T-helper 1 cell treated with Interleukin-12 subunit alpha and Interleukin-12 subunit beta and Interleukin-4 antibody, amounts not matched to agents 30 ng/mL and 1 ng/mL, for 36 hours (primary cell): Measurements from ENCODE around the gene UBASH3B. TPM values are rescaled to one million over a fixed set of nuclear protein-coding genes. Genes with fewer than 3 reads are reported as not detected.
"Not testable (repeated sequence)": the region's sequence is repeated elsewhere in the genome, so short reads cannot be mapped to it uniquely, and the experiment has no call there.

Experiments
- intact Hi-C: fragments of 100-400 bp; cut with micrococcal nuclease; formaldehyde crosslinking; loops from one replicate; pipeline ENCODE4 v1.15.1; 2024
- total RNA-seq: library from RNA; stranded (reverse); gene quantifications from 2 replicates; pipeline ENCODE4 v1.2.3, GENCODE V29; 2022

Gene UBASH3B
- total RNA-seq, 1 donor from 2014 or later: 10.2 TPM

GRCh38 chr11:122727101-122727929, 71.8 kb downstream of the UBASH3B start:
- intact Hi-C loops: loop anchor here (1.0 to 2.0 kb wide), 3 partner anchors 17 to 71 kb away; no protein-coding TSS in a partner anchor

- intact Hi-C loops: no loop called here
These were observed 73.0 kb downstream of the UBASH3B start for GRCh38 chr11:122728561-122728960.

DNA sequence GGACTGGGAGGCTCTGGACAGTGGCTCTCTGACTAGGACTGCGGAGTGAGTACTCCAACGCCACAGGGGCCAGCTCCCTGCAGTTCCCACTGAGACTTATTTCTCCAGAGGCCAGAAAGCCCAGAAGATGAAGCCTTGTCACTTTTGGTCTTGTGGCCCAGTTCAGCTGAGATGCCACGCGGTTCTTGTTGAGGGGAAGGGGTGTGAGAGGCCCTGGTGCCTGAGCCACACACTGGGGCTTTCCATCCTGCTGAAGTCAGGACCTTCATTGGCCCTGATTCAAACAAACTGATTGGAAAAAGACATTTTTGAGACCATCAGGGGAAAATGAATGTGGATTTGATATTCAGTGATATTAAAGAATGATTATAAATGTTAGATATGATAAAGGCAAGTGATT, 73.6 kb downstream of the UBASH3B start:
- intact Hi-C loops: no loop called here

DNA sequence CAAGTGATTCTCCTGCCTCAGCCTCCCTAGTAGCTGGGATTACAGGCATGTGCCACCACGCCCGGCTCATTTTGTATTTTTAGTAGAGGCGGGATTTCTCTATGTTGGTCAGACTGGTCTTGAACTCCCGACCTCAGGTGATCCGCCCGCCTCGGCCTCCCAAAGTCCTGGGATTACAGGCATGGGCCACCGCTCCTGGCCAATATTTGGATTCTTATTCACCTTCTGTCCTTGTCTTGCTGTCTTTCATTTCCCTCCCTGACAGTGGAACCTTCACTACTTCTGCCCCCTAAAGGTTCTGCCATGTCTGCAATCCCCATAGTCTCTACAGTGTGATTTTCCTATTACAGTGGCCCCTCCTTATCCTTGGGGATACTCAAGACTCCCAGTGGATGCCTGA, 75.2 kb downstream of the UBASH3B start:
- intact Hi-C loops: not testable (repeated sequence)

DNA sequence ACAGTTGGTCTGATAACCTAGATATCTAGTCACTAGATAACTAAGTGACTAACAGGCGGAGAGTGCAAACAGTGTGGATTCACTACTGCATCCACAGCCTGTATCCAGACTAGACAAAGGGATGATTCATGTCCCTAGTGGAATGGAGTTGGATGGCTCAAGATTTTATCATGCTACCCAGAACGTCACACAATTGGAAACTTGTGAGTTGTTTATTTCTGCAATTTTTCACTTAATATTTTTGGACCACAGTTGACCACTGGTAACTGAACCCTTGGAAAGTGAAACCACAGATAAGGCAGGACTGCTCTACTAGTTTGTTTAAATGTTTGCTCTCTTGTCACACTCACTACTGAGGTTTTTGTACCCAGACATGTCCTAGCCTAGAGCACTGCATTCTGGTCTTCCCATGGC, 76.0 kb downstream of the UBASH3B start:
- intact Hi-C loops: no loop called here

DNA sequence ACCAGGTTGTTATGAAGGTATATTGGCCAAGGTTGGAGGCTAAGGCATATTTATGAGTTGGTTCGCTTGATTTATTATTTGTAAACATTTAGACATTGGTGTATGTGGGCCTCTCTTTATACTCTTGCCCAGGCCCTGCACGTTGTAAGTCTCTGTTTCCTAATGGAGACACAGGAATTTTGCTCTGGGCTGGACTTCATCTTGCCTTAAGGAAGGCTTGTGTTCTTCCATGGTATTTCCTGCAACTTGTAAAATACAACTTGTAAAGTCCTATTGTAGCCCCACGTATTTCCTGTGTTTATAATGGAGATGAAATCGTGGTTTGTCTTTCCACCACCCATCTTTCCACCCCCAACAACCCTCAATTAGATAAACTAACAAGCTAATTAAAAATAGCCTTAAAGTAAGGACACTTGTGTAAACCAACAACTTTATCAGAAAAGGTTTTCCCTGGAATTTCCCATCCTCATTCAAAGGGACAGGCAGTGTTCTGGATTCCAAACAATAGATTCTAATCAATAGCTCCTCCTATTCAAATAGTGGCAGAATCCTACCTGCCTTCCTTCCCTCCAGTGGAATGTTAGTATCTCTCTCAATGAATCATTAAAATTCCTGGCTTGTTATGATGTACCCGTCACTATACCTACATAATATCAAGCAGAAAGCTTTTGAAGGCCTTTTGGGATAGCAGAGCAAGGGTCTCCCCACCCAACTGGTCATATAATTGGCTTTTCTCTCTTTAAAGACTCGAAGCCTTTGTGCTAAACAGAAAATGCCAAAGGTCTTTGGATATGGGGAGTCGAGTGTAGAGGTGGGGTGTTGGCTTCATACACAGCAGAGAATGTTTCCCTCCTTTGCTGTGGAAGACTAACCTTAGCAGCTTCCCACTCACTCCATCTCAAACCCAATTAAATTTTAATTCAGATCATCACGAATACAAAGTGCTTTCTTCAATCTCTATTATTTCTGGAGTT, 77.1 kb downstream of the UBASH3B start:
- intact Hi-C loops: no loop called here

GRCh38 chr11:122733318-122733717, 77.8 kb downstream of the UBASH3B start:
- intact Hi-C loops: no loop called here

- intact Hi-C loops: no loop called here
These were observed 79.5 kb downstream of the UBASH3B start for GRCh38 chr11:122734848-122735496.

GRCh38 chr11:122737951-122738693, 82.6 kb downstream of the UBASH3B start:
- intact Hi-C loops: no loop called here

DNA sequence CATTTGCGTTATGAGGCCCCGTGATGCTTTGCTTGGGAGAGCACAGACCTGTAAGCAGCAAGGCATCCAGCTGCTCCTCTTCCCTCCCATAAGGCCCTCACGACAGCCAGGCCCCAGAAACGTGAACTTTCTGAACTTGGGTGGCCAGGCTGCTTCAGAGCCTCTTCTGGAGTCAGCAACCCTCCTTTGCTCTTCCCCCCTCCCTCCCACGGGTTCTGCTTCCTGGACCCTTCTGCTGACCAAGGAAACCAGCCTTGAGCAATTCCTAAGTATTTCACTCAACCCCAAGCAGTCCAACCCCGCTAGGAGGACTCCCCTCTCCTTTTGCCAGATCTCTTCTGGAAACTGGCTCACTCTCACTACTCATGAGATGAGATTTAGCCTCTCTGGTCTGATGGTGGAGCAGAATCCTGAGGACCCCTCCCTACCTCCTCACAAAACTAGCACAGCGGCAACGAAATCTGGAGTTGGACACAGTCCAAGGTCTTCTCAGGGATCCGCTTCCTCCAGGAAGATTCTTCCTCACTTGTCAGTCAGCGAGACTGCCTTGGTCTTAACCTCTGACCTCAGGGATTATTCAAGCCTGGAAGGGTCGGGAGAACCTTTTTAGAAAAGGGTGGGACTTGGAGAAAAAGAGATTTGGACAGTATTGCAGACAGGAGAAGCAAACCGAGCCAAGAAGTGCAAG, 86.2 kb downstream of the UBASH3B start:
- intact Hi-C loops: loop anchor here (10.0 kb wide), 3 partner anchors 653 to 1277 kb away; partner anchors contain the start of gene ZNF202

DNA sequence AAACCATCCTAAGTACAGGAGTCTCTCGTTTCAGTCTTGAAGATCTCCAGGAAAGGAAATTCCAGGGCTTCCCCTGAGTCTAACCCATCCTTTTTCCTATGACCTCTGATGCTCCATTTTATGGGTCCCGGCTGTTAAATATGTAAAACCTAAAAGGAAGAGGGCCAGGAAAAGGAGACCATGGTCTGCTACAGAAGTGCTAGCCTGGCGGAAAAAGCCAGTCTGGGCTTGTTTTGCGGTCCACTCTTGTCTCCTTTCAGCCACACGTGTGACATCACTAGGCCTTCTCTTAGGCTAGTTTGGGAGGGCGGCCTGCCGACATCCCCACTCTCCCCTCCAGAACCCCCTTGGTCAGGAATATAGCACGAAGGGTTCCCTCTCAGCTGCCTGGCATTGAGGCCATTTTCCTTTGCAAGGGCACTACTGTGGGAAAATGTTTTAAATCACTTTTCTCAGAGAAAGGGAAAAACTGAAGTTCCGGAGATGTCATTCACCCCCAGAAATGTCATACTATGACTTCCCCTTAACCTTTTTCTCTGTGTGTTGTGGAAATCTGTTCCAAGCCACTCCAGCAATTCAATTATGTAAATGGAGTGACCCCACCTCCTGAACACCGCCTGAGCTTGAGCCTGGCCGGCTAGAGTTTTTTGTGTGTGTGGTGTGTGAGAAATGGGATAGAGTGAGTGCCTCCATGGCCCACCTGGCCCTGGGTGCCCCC, 86.9 kb downstream of the UBASH3B start:
- intact Hi-C loops: loop anchor here (10.0 kb wide), 3 partner anchors 652 to 1278 kb away; partner anchors contain the start of gene ZNF202

DNA sequence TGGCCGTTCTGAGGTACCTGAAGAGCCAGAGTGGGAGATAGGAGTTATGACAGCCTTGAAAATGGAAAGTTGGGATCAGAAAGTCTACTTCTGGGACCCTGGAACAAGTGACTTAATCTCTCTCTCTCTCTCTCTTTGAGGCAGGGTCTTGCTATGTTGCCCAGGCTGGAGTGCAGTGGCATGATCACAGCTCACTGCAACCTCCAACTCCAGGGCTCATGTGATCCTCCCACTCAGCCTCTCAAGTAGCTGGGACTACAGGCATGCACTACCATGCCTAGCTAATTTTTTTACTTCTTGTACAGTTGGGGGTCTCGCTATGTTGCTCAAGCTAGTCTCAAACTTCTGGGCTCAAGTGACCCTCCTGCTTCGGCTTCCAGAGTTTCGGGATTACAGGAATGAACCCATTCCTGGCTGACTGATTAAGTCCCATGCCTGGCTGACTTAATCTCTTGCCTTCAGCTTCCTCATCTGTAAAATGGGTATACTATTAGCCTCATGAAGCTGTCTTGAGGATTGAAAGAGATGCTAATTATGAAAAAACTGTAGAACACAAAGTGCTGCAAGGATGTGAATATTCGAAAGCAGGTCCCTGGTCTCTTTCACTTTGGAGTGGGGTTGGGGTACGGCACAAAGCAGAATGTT, 87.7 kb downstream of the UBASH3B start:
- intact Hi-C loops: loop anchor here (10.0 kb wide), 3 partner anchors 652 to 1278 kb away; partner anchors contain the start of gene ZNF202

DNA sequence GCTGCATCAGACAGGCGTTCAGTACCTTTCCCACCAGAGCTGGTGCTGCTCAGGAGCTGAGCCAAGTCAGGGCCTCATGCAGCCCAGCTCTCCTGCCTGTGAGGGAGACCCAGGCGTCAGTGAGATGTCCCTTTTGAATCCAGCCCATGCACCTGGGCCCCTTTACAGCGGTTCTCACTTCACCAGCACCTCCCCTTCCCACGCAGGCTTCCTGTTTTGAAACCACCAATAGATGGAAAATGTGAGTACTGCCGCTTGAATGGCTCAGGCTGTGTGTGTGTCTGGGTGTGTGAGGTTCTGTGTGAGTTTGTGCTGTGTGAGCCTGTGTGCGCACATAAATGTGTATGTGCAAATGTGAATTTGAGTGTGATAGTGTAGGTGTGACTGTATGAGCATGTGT, 88.4 kb downstream of the UBASH3B start:
- intact Hi-C loops: loop anchor here (1.0 to 10.0 kb wide), 5 partner anchors 17 to 1279 kb away; partner anchors contain the start of gene ZNF202

DNA sequence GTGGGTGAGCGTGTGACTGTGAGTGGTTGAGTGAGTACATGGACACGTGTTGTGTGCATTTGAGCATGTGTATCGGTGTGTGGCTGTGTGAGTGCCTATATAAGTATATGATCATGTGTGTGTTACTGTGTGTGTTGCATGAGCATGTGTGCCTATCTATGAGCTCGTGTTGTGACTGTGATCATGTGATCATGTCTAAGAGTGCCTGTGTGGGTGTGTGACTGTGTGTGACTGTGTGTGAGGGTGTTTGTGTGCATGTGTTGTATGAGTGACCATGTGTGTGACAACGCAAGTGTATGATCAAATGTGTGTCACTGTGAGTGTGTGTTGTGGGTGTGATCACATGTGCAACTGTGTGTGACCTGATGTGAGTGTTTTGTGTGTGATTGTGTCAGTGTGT, 88.8 kb downstream of the UBASH3B start:
- intact Hi-C loops: loop anchor here (1.0 to 10.0 kb wide), 5 partner anchors 17 to 1280 kb away; partner anchors contain the start of gene ZNF202

DNA sequence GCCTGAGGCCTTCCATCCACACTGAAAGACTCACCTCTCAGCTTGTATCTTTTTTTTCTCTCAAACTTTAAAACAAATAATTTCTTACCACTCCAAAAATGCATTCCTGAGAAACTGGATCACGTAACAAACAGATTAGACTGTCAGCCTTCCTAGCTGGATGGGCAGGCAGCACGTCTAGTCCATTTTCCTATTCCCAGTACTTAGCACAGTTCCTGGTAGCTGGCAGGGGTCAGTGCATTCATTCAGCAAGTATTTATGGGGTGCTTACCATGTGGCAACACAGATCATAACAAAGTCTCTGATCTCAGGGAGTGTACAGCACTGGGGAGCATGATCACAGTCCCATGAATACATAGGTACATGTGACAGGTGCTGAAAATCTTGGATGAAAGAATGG, 89.6 kb downstream of the UBASH3B start:
- intact Hi-C loops: loop anchor here (5.0 to 10.0 kb wide), 6 partner anchors 317 to 1280 kb away; partner anchors contain the start of genes HSPA8 and ZNF202

DNA sequence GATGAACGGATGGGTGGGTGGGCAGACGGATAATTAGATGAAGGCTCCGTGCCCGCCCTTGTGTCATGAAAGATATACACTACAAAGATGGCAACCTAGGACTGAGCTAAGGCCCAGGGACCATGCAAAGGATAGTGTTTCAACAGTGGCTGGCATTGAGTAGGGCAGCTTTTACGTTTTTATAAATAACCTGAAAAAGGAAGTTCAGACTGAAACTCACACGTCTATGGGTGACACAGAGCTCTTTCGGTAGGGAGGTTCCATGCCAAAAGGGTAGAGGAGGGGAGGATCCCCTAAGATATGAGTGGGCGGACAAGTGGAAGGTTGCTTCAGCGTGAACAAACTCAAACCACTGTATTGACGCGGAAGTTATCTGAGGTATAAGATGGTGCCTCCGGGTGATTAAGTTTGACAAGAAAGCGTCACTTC, 90.5 kb downstream of the UBASH3B start:
- intact Hi-C loops: loop anchor here (5.0 to 10.0 kb wide), 6 partner anchors 316 to 1281 kb away; partner anchors contain the start of genes HSPA8 and ZNF202

GRCh38 chr11:122746611-122747244, 91.2 kb downstream of the UBASH3B start:
- intact Hi-C loops: loop anchor here (5.0 to 10.0 kb wide), 6 partner anchors 316 to 1282 kb away; partner anchors contain the start of genes HSPA8 and ZNF202
